NCI-H69 (cell line): ENCODE results near the gene ARID2.

ENCODE experiments used
- DNase-seq: peaks from one replicate; lab custom pipeline; 2025; lab: John Stamatoyannopoulos, UW

The ARID2 gene

GRCh38 chr12:45930369-45930768 lies 200.9 kb downstream of the ARID2 start:
- DNase-seq = no peak

GRCh38 chr12:45933504-45933903 lies 204.0 kb downstream of the ARID2 start:
- no peak for DNase-seq

GRCh38 chr12:45934956-45935355 lies 205.4 kb downstream of the ARID2 start:
- peak; percentile 66 for DNase-seq

- DNase-seq = peak; percentile 16
Measured at GRCh38 chr12:45938566-45938965, 209.1 kb downstream of the ARID2 start.

- no peak for DNase-seq
Measured at GRCh38 chr12:45939759-45940158, 210.3 kb downstream of the ARID2 start.

GRCh38 chr12:45944771-45945170 lies 215.3 kb downstream of the ARID2 start:
- no peak for DNase-seq

- no peak for DNase-seq
Measured at GRCh38 chr12:45946435-45946834, 216.9 kb downstream of the ARID2 start.

- no peak for DNase-seq
Measured at GRCh38 chr12:45948546-45948945, 219.0 kb downstream of the ARID2 start.
